Loucy (cell line): Measurements from ENCODE around the gene AP5B1.

ENCODE experiments used
- H2AFZ ChIP-seq: fragments of 200-600 bp; sonication (generic); 2 replicates; pipeline ENCODE4 v1.6.0; 2016; ENCODE audit warnings: antibody characterized with exemption, mild to moderate bottlenecking, low read length, moderate library complexity
- H3F3A ChIP-seq: fragments of 200-600 bp; 2 replicates; pipeline ENCODE4 v1.6.0; 2016; ENCODE audit warnings: antibody characterized with exemption, low read depth, mild to moderate bottlenecking
- H3K27me3 ChIP-seq: fragments of 200-600 bp; sonication (generic); 2 replicates; pipeline ENCODE4 v1.6.1; 2014; ENCODE audit warnings: low read length, mild to moderate bottlenecking; ENCODE audit not compliant: insufficient read depth, poor library complexity, severe bottlenecking
- H3K36me3 ChIP-seq: fragments of 200-600 bp; sonication (generic); 2 replicates; pipeline ENCODE4 v1.6.1; 2016; ENCODE audit warnings: low read length; ENCODE audit not compliant: insufficient read depth
- H3K4me1 ChIP-seq: fragments of 200-600 bp; sonication (generic); 2 replicates; pipeline ENCODE4 v1.5.1; 2014; ENCODE audit warnings: low read length, mild to moderate bottlenecking; ENCODE audit not compliant: insufficient read depth, poor library complexity, severe bottlenecking
- H3K4me2 ChIP-seq: fragments of 200-600 bp; sonication (generic); 2 replicates; pipeline ENCODE4 v1.6.0; 2014; ENCODE audit warnings: antibody characterized with exemption, low read length, low read depth, mild to moderate bottlenecking; ENCODE audit not compliant: poor library complexity, severe bottlenecking
- H3K4me3 ChIP-seq: fragments of 200-600 bp; sonication (generic); 2 replicates; pipeline ENCODE4 v1.5.1; 2014; ENCODE audit warnings: low read length, mild to moderate bottlenecking, mixed read lengths; ENCODE audit not compliant: poor library complexity, severe bottlenecking
- H3K79me2 ChIP-seq: fragments of 200-600 bp; sonication (generic); 2 replicates; pipeline ENCODE4 v1.6.1; 2014; ENCODE audit warnings: low read length; ENCODE audit not compliant: insufficient read depth
- H3K9ac ChIP-seq: fragments of 200-600 bp; sonication (generic); 2 replicates; pipeline ENCODE4 v1.6.0; 2014; ENCODE audit warnings: mild to moderate bottlenecking, low read depth, low read length, moderate library complexity; ENCODE audit not compliant: poor library complexity, severe bottlenecking
- H3K9me2 ChIP-seq: fragments of 200-600 bp; sonication (generic); replicated peaks from 2 replicates; pipeline ENCODE4 v1.6.1; 2016; ENCODE audit warnings: low read depth, low read length, mixed read lengths
- H3K9me3 ChIP-seq: fragments of 200-600 bp; sonication (generic); 2 replicates; pipeline ENCODE4 v1.6.1; 2014; ENCODE audit warnings: mild to moderate bottlenecking, antibody characterized with exemption, low read length, low read depth; ENCODE audit not compliant: insufficient read depth
- H4K20me1 ChIP-seq: fragments of 200-600 bp; sonication (generic); 2 replicates; pipeline ENCODE4 v1.6.0; 2014; ENCODE audit warnings: antibody characterized with exemption, low read length, mild to moderate bottlenecking; ENCODE audit not compliant: insufficient read depth, poor library complexity, severe bottlenecking
- EZH2phosphoT487 ChIP-seq: fragments of 200-600 bp; IDR thresholded peaks from 2 replicates; pipeline ENCODE4 v1.6.1; 2018; ENCODE audit warnings: antibody characterized with exemption, mild to moderate bottlenecking, moderate library complexity, borderline replicate concordance
- TF ChIP-seq, protein P1 (sequence below): fragments of 200-600 bp; sonication (generic); conservative IDR thresholded peaks from 2 replicates; pipeline ENCODE4 v1.5.1; 2014; ENCODE audit warnings: mild to moderate bottlenecking, antibody characterized with exemption, low read length

Gene AP5B1

DNA sequence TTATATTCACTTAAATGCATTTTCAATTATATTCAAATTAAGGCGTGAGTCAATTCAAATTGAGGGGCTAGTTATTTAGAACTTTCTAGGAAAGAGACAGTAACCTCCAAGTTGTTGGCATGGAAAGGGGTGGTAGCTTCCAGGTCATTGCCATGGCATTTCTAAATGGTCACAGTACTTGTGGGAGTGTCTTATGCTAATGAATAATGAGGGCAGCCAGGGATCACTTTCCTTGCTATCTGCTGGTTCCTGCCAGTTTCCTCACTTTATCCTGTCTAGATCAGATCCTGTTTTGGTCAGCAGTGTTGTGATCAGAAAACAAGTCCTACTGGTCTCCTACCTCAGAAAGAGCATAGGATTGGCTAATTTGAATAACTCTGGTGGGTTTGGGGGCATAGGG, 38.4 kb downstream of the AP5B1 start:
- Histone ChIP-seq H3K9me3 (no peaks in the 10 kb centered on the region), H3K27me3 (no peaks in the 10 kb centered on the region), H3K4me3 (no peak overlapping the region), H3K36me3 (no peaks in the 10 kb centered on the region), H2AFZ (no peak overlapping the region), H3K4me1 (no peaks in the 10 kb centered on the region), H3K9ac (no peak overlapping the region), H3K9me2 (no peaks in the 10 kb centered on the region), H3K4me2 (no peak overlapping the region), H3F3A (no peaks in the 10 kb centered on the region), H3K79me2 (no peaks in the 10 kb centered on the region), H4K20me1 (no peaks in the 10 kb centered on the region)
- TF ChIP-seq, protein P1, sequence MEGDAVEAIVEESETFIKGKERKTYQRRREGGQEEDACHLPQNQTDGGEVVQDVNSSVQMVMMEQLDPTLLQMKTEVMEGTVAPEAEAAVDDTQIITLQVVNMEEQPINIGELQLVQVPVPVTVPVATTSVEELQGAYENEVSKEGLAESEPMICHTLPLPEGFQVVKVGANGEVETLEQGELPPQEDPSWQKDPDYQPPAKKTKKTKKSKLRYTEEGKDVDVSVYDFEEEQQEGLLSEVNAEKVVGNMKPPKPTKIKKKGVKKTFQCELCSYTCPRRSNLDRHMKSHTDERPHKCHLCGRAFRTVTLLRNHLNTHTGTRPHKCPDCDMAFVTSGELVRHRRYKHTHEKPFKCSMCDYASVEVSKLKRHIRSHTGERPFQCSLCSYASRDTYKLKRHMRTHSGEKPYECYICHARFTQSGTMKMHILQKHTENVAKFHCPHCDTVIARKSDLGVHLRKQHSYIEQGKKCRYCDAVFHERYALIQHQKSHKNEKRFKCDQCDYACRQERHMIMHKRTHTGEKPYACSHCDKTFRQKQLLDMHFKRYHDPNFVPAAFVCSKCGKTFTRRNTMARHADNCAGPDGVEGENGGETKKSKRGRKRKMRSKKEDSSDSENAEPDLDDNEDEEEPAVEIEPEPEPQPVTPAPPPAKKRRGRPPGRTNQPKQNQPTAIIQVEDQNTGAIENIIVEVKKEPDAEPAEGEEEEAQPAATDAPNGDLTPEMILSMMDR: no peak
- no peak for TF ChIP-seq EZH2phosphoT487

DNA sequence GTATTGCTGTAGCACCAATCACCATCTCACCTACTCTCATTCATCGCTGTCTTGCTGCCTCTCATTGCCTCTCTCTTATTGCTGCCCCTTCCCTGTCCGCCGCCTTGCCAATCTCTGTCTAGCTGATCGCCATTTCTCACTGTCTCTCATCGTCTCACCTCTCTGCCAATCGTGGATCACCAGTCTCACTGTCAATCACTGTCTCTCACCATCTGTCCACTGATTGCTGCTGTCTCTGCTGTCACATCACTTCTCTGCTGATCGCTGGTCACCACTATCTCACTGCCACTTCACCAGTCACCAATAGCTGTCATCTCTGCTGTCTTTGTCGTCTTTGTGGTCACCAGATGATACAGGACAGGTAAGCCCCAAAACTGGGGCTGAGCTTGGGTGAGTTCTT, 39.6 kb downstream of the AP5B1 start:
- H3K4me2 ChIP-seq: no peak overlapping the region
- no peaks in the 10 kb centered on the region for H3K36me3 ChIP-seq
- H3K4me3 ChIP-seq: no peak overlapping the region
- H2AFZ ChIP-seq: no peak overlapping the region
- H3K9me3 ChIP-seq: no peaks in the 10 kb centered on the region; the same call in none of the 2 replicates
- no peaks in the 10 kb centered on the region for H3K9me2 ChIP-seq
- H3K79me2 ChIP-seq: no peaks in the 10 kb centered on the region
- H3K4me1 ChIP-seq: no peaks in the 10 kb centered on the region
- no peaks in the 10 kb centered on the region for H4K20me1 ChIP-seq
- no peaks in the 10 kb centered on the region for H3K27me3 ChIP-seq
- no peaks in the 10 kb centered on the region for H3F3A ChIP-seq
- TF ChIP-seq, protein P1: no peak
- no peak for TF ChIP-seq EZH2phosphoT487
- H3K9ac ChIP-seq: no peak overlapping the region

DNA sequence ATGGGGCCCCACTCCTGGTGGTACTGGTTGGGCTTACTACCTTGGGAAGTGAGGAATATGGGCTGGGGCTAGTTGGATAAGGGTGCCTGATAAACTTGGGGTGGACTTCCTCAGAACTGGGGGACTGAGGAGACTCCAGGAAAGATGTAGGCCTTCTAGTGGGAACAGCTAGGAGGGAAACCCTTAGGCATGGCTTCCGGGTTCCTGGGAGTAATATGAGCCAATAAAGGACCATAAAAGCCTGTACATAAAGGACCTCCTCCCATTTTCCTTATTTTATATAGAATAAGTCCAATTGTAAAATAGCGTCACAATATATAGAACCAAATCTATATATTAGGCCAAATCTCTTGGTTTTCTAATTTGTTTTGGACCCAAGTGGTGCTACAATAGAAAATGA, 41.8 kb downstream of the AP5B1 start:
- TF ChIP-seq, protein P1: no peak
- Histone ChIP-seq H3K4me1 (no peaks in the 10 kb centered on the region), H3K9ac (no peak overlapping the region), H3K9me2 (no peaks in the 10 kb centered on the region), H4K20me1 (no peaks in the 10 kb centered on the region), H3F3A (no peaks in the 10 kb centered on the region), H3K27me3 (no peaks in the 10 kb centered on the region), H3K4me3 (no peak overlapping the region), H2AFZ (no peak overlapping the region), H3K36me3 (no peaks in the 10 kb centered on the region), H3K79me2 (no peaks in the 10 kb centered on the region), H3K4me2 (no peak overlapping the region), H3K9me3 (peaks cover 2% of the 10 kb centered on the region)
